SH-SY5Y (cell line): ENCODE data around the gene NTM.

Source experiments
- GATA2 ChIP-seq: IDR thresholded peaks from 2 replicates; pipeline ENCODE4 v1.6.1; 2011; ENCODE audit warnings: mild to moderate bottlenecking, low read depth, low read length
- GATA3 ChIP-seq: IDR thresholded peaks from 2 replicates; pipeline ENCODE4 v1.6.1; 2011; ENCODE audit warnings: low read depth, mild to moderate bottlenecking, low read length, moderate library complexity

The NTM gene

GRCh38 chr11:131483877-131484276 is 113.5 kb downstream of the NTM start:
- TF ChIP-seq GATA2: no peak
- TF ChIP-seq GATA3: no peak

GRCh38 chr11:131486100-131486499 is 115.7 kb downstream of the NTM start:
- no peak for TF ChIP-seq GATA2
- no peak for TF ChIP-seq GATA3

GRCh38 chr11:131486937-131487635 is 116.7 kb downstream of the NTM start:
- no peak for TF ChIP-seq GATA2
- no peak for TF ChIP-seq GATA3

GRCh38 chr11:131488238-131488637 is 117.8 kb downstream of the NTM start:
- TF ChIP-seq GATA3 (no peak), GATA2 (no peak)

- TF ChIP-seq GATA3 (no peak), GATA2 (no peak)
Observed at GRCh38 chr11:131491503-131491902, 121.1 kb downstream of the NTM start.

GRCh38 chr11:131495423-131495822 is 125.0 kb downstream of the NTM start:
- TF ChIP-seq GATA3 (no peak), GATA2 (no peak)

GRCh38 chr11:131498631-131499160 is 128.3 kb downstream of the NTM start:
- no peak for TF ChIP-seq GATA2

- no peak for TF ChIP-seq GATA3
- TF ChIP-seq GATA2: no peak
Observed at GRCh38 chr11:131499199-131499598, 128.8 kb downstream of the NTM start.

- TF ChIP-seq GATA2: no peak
Observed at GRCh38 chr11:131503017-131503416, 132.6 kb downstream of the NTM start.

- no peak for TF ChIP-seq GATA3
- no peak for TF ChIP-seq GATA2
Observed at GRCh38 chr11:131504199-131504949, 134.0 kb downstream of the NTM start.

GRCh38 chr11:131506348-131506747 is 135.9 kb downstream of the NTM start:
- TF ChIP-seq GATA2 (no peak), GATA3 (no peak)

- no peak for TF ChIP-seq GATA3
- no peak for TF ChIP-seq GATA2
Observed at GRCh38 chr11:131510662-131511061, 140.2 kb downstream of the NTM start.

GRCh38 chr11:131511794-131512193 is 141.4 kb downstream of the NTM start:
- TF ChIP-seq GATA3 (no peak), GATA2 (no peak)

GRCh38 chr11:131512228-131512627 is 141.8 kb downstream of the NTM start:
- no peak for TF ChIP-seq GATA2
- no peak for TF ChIP-seq GATA3

- no peak for TF ChIP-seq GATA3
- no peak for TF ChIP-seq GATA2
Observed at GRCh38 chr11:131514062-131514461, 143.6 kb downstream of the NTM start.
